HEK293T (cell line): ENCODE measurements around the gene MYO15B.

Experiments used
- ARNT ChIP-seq: fragments of 450-650 bp; IDR thresholded peaks from 2 replicates; pipeline ENCODE4 v1.6.1; 2017; ENCODE audit warnings: mild to moderate bottlenecking
- FOXA1 ChIP-seq: fragments of 450-650 bp; IDR thresholded peaks from 2 replicates; pipeline ENCODE4 v1.6.1; 2016; ENCODE audit warnings: mild to moderate bottlenecking
- FOXM1 ChIP-seq: fragments of 450-650 bp; IDR thresholded peaks from 2 replicates; pipeline ENCODE4 v1.6.1; 2017; ENCODE audit warnings: mild to moderate bottlenecking, borderline replicate concordance
- HDGF ChIP-seq: fragments of 450-650 bp; IDR thresholded peaks from 2 replicates; pipeline ENCODE4 v1.6.1; 2017; ENCODE audit warnings: antibody characterized with exemption, borderline replicate concordance
- LEF1 ChIP-seq: fragments of 450-650 bp; IDR thresholded peaks from 2 replicates; pipeline ENCODE4 v1.6.1; 2017; ENCODE audit warnings: mild to moderate bottlenecking, borderline replicate concordance
- NFRKB ChIP-seq: fragments of 450-650 bp; IDR thresholded peaks from 2 replicates; pipeline ENCODE4 v1.6.1; 2016; ENCODE audit warnings: mild to moderate bottlenecking, moderate library complexity
- SP1 ChIP-seq: fragments of 450-650 bp; IDR thresholded peaks from 2 replicates; pipeline ENCODE4 v1.6.1; 2017
- SUZ12 ChIP-seq: fragments of 450-650 bp; IDR thresholded peaks from 2 replicates; pipeline ENCODE4 v1.6.1; 2016; ENCODE audit warnings: mild to moderate bottlenecking
- TARDBP ChIP-seq: fragments of 450-650 bp; IDR thresholded peaks from 2 replicates; pipeline ENCODE4 v1.6.1; 2016
- ZNF384 ChIP-seq: fragments of 450-650 bp; IDR thresholded peaks from 2 replicates; pipeline ENCODE4 v1.6.1; 2016

DNA sequence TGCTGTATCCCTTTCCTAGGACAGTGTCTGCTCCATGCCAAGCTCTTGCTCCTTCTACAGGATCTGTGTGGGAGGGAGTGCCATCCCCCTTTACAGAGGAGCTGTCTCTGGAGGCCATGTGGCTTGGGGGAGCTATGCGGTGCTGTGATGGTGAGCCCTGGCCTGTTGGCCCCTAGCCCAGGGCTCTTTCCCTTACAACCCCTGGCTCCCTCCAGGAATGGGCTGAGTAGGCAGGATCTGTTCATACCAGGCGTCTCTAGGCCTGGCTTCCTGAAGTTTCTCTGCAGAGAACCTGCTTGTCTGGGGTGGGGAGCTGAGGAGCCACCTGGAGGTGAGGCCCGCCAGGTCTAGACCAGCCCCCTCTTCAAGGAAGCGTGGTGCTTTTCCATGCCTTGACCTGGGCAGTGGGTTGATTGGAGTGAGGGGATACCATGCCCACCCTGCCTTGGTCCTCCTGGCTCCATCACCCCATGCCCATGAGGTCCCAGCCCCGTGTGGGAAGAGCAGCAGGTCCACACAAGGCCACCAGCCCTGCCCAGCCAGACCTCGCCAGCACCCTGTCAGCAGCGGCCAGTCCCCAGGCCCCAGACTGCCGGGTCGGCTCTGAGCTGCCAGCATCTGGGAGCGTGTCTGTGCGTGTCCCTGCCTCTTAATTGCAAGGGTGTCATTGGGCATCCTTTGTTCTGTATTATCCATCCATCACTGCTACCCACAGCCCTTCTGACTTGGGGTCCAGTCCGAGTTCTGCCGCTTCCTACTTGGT, 47.5 kb upstream of the MYO15B start:
- TF ChIP-seq ZNF384 (no peak), TARDBP (no peak), SUZ12 (no peak), NFRKB (no peak), FOXA1 (no peak), SP1 (no peak), LEF1 (no peak), FOXM1 (no peak), HDGF (no peak), ARNT (no peak)
